ENCODE measurements around the gene ELOF1. TPM values are rescaled to one million over a fixed set of nuclear protein-coding genes. Genes with fewer than 3 reads are reported as not detected.

The ELOF1 gene
- total RNA-seq, 2 donors from 2014 or later = 47.8 to 57.5 TPM

- H3K27me3 ChIP-seq (replicated peaks; ENCODE audit: insufficient read depth) = peaks cover 3% of the 10 kb centered on the region
- H3K4me3 ChIP-seq = peak overlapping the region; percentile 0 to 10
- TF ChIP-seq POLR2AphosphoS5 (IDR thresholded peaks at IDR 0.05) = peak; percentile 75
- TF ChIP-seq CTCF (IDR thresholded peaks at IDR 0.05) = peak; percentile 73 to 94 (median 86)
- TF ChIP-seq POLR2A (IDR thresholded peaks at IDR 0.05) = peak; percentile 45
- H3K9me3 ChIP-seq = no peaks in the 10 kb centered on the region
- no peaks in the 10 kb centered on the region for H3K4me1 ChIP-seq (replicated peaks)
- DNase-seq (ENCODE audit: low spot score) = peak; percentile 73
- H3K27ac ChIP-seq = peak overlapping the region; percentile 60 to 85
- intact Hi-C loops (cut with DNase I) = no loop called here
- 10% methylated on average over 54 of the region's 54 CpGs for WGBS
- no peaks in the 10 kb centered on the region for H3K36me3 ChIP-seq
Observed at GRCh38 chr19:11535792-11536595, 23.0 kb downstream of the ELOF1 start.

- no peaks in the 10 kb centered on the region for H3K4me1 ChIP-seq (replicated peaks)
- no peaks in the 10 kb centered on the region for H3K36me3 ChIP-seq
- no peaks in the 10 kb centered on the region for H3K9me3 ChIP-seq
- no peak for DNase-seq (ENCODE audit: low spot score)
- TF ChIP-seq POLR2A (IDR thresholded peaks at IDR 0.05) = no peak
- H3K4me3 ChIP-seq = no peak overlapping the region
- WGBS = 42% methylated on average over 5 of the region's 5 CpGs
- H3K27ac ChIP-seq = peak overlapping the region; percentile 60 to 85
- H3K27me3 ChIP-seq (replicated peaks; ENCODE audit: insufficient read depth) = peaks cover 3% of the 10 kb centered on the region
- intact Hi-C loops (cut with DNase I) = no loop called here
Observed at GRCh38 chr19:11534948-11535347, 24.1 kb downstream of the ELOF1 start.

- H3K9me3 ChIP-seq = no peaks in the 10 kb centered on the region
- peak overlapping the region; percentile 60 to 85 for H3K27ac ChIP-seq
- no peaks in the 10 kb centered on the region for H3K27me3 ChIP-seq (replicated peaks; ENCODE audit: insufficient read depth)
- no peak for TF ChIP-seq POLR2AphosphoS5 (IDR thresholded peaks at IDR 0.05)
- TF ChIP-seq POLR2A (IDR thresholded peaks at IDR 0.05) = no peak
- no peak for TF ChIP-seq CTCF (IDR thresholded peaks at IDR 0.05)
- no peak for DNase-seq (ENCODE audit: low spot score)
- H3K36me3 ChIP-seq = no peaks in the 10 kb centered on the region
- intact Hi-C loops (cut with DNase I) = no loop called here
- WGBS = 83% methylated on average over 1 of the region's 1 CpG
- H3K4me3 ChIP-seq = no peak overlapping the region
- H3K4me1 ChIP-seq (replicated peaks) = no peaks in the 10 kb centered on the region
Observed at GRCh38 chr19:11534538-11534937, 24.5 kb downstream of the ELOF1 start.

GRCh38 chr19:11530432-11530831 is 28.6 kb downstream of the ELOF1 start:
- Histone ChIP-seq H3K36me3 (no peaks in the 10 kb centered on the region), H3K9me3 (no peaks in the 10 kb centered on the region), H3K27me3 (replicated peaks; ENCODE audit: insufficient read depth) (no peaks in the 10 kb centered on the region), H3K4me3 (no peak overlapping the region), H3K4me1 (replicated peaks) (no peaks in the 10 kb centered on the region), H3K27ac (no peak overlapping the region)
- peak; percentile 46 for DNase-seq (ENCODE audit: low spot score)
- TF ChIP-seq POLR2AphosphoS5 (IDR thresholded peaks at IDR 0.05) (peak; percentile 65), CTCF (IDR thresholded peaks at IDR 0.05) (peak in 2 of 4 experiments; percentile 22 to 25), POLR2A (IDR thresholded peaks at IDR 0.05) (no peak)
- WGBS = 22% methylated on average over 9 of the region's 9 CpGs
- intact Hi-C loops (cut with DNase I) = no loop called here

GRCh38 chr19:11528551-11529341 is 30.3 kb downstream of the ELOF1 start, which contains the start of gene ECSIT:
Gene ECSIT, minus strand, starts transcription at chr19:11529134. Its CDS starts 9,964 bp downstream, at chr19:11519170.
- intact Hi-C loops (cut with DNase I) = no loop called here
- no peaks in the 10 kb centered on the region for H3K36me3 ChIP-seq
- H3K4me1 ChIP-seq (replicated peaks) = no peaks in the 10 kb centered on the region
- peak; percentile 95 for DNase-seq (ENCODE audit: low spot score)
- TF ChIP-seq CTCF (IDR thresholded peaks at IDR 0.05) = peak in 1 of 4 experiments; percentile 3
- TF ChIP-seq POLR2AphosphoS5 (IDR thresholded peaks at IDR 0.05) = peak; percentile 93
- peak; percentile 35 for TF ChIP-seq POLR2A (IDR thresholded peaks at IDR 0.05)
- whole genome bisulfite sequencing = under 1% methylated on average over 36 of the region's 47 CpGs
- H3K27me3 ChIP-seq (replicated peaks; ENCODE audit: insufficient read depth) = no peaks in the 10 kb centered on the region
- peak within 1 kb of the TSS; percentile 80 to 85 for H3K27ac ChIP-seq
- H3K9me3 ChIP-seq = no peaks in the 10 kb centered on the region
- peak within 1 kb of the TSS; percentile 87 to 97 for H3K4me3 ChIP-seq
